Fibroblast of the aortic adventitia (primary cell): Measurements from ENCODE around the gene PDE3B. TPM values are rescaled to one million over a fixed set of nuclear protein-coding genes. Genes with fewer than 3 reads are reported as not detected.

Experiments used
- DNase-seq: peaks from one replicate; pipeline ENCODE4 v3.0.0-alpha.2; 2010; ENCODE audit warnings: low read depth
- H3K4me3 ChIP-seq: 2 replicates; pipeline ENCODE4 v1.5.1; 2011; ENCODE audit warnings: low read depth, mild to moderate bottlenecking, control low read depth, low read length, moderate library complexity
- total RNA-seq: library from RNA; depleted of rRNA; stranded (reverse); fragments of >200 nt; gene quantifications from 2 replicates; pipeline ENCODE4 v1.2.3, GENCODE V29; 2012; ENCODE audit warnings: low replicate concordance
- TF ChIP-seq, protein P1 (sequence below): IDR thresholded peaks from 2 replicates; pipeline ENCODE4 v1.5.1; 2011; ENCODE audit warnings: mild to moderate bottlenecking, low read length, control low read depth, inconsistent platforms; ENCODE audit not compliant: insufficient read depth

The PDE3B gene
- total RNA-seq, 1 donor, result 2.8 TPM

DNA sequence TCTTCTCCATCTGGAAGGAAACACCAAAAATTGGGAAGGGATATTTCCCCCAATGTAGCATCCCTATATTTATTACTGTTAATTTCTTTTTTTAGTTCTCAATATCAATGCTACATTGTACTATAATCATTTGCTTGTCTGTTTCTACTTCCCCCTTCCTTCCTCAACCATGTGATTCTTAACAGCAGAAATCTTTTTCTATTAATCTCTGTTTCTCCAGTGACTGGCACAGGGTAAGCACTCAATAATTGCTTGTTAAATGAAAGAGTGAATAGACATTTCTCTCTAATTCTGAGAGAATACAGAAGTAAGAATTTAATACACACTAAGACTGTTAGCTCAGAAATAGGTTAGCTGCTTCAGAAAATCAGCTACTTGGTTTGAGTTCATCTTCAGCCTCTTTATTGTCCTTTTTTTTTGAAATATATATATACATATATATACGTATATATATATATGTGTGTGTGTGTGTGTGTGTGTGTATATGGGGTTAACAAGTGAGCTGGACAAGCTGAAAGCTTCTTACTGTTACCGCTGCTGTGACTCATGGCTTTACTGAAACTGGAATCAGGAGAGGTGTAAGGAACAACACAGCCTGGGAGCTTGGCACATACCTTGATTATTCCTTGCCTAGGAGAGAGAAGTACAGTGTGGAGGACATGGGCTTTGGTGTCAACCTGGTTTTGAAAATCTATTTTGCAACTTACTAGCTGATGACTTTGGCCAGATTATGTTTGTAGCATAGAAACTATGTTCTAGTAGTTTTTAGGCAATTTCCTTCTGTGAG, 26.2 kb upstream of the PDE3B start:
- TF ChIP-seq, protein P1, sequence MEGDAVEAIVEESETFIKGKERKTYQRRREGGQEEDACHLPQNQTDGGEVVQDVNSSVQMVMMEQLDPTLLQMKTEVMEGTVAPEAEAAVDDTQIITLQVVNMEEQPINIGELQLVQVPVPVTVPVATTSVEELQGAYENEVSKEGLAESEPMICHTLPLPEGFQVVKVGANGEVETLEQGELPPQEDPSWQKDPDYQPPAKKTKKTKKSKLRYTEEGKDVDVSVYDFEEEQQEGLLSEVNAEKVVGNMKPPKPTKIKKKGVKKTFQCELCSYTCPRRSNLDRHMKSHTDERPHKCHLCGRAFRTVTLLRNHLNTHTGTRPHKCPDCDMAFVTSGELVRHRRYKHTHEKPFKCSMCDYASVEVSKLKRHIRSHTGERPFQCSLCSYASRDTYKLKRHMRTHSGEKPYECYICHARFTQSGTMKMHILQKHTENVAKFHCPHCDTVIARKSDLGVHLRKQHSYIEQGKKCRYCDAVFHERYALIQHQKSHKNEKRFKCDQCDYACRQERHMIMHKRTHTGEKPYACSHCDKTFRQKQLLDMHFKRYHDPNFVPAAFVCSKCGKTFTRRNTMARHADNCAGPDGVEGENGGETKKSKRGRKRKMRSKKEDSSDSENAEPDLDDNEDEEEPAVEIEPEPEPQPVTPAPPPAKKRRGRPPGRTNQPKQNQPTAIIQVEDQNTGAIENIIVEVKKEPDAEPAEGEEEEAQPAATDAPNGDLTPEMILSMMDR, result no peak
- no peak for DNase-seq
- H3K4me3 ChIP-seq, result no peak overlapping the region

DNA sequence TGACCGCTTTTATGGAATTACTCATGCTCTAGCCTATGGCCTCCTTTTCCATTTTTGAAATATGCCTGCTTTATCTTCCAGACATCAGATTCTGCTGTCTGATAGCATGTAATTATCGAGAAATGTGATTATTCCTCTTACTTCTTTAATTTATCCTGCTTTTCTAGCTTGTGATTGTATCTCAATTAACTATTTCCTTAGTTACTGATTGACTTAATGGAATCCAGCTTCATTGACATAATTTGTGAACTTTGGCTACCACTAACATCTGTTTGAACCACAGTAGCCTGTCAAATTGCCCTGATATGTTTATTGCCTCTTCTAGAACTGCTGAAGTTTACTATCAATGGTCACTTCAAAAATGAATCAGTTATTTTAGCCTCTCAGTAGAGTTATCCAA, 25.5 kb upstream of the PDE3B start:
- TF ChIP-seq, protein P1, result no peak
- DNase-seq, result no peak

DNA sequence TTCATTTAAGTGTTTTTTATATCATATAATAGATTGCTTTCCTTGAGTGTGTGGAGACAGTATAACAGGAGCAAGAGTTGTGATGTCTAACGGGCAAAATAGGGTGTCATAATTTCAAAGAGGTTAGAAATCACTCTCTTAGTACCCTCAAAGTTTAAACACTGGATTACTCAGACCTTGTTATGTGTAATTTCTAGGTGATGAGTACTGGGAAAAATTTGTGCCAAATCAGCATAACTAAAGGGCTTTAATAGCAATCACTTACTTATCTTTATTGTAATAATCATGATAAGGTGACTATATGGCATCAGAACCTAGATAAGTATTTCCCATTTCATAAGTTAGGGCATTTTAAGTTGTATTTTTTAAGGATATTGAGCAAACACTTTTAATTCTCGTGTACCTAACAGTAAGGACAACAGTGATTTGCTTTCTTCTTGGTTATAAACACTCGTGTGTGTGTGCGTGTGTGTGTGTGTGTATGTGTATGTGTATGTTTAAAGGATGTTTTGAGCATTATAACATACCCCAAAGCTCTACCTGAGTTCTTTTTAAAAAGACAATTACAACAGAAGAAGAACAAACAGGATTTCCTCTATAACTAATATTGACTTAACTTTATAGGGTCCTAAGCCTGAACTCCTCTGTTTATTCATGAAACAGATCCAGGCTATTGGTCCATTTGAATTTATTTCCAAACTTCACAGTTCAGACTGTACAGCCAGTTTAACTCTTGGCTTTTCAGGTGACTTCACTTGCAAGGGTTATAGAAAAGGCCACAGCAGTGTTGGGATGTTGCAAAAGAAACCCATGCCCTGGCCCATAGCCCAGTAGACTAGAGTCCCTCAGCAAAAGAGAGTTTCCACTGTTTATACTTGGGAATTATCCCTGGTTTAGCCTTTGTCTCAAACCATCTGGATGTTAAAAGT, 23.7 kb upstream of the PDE3B start:
- no peak for DNase-seq
- no peak overlapping the region for H3K4me3 ChIP-seq
- TF ChIP-seq, protein P1, result no peak

More for the DNA sequence above, 25.5 kb upstream of the PDE3B start:
- H3K4me3 ChIP-seq, result no peak overlapping the region

DNA sequence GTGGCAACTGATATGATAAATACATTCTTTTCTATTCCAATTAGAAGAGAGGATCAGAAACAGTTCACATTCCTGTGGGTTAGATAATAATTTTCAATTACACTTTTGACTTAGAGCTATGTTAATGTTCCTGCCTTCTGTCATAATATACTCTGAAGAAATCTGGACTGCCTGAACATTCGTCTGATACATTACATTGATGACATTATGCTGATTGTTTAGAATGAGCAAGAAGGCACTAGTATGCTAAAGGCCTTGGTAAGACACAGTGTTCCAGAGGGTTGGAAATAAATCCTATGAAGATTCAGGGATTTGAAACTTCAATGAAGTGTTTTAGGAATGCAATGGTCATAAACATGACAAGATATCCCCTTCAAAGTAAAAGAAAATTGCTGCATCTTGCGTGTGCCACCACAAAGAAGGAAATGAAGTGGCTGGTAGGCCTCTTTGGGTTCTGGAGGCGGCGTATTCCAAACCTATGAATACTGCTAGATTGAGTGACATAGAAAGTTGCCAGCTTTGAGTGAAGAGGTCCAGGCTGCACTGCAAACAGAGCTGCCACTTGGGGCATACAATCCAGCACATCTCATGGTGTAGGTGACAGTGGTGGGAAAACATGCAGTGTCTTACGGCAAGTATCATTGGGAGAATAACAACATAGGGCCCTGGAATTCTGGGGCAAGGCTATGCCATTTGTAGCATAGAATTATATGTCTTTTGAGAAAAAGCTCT, 21.2 kb upstream of the PDE3B start:
- H3K4me3 ChIP-seq, result no peak overlapping the region
- TF ChIP-seq, protein P1, result no peak
- DNase-seq, result no peak

DNA sequence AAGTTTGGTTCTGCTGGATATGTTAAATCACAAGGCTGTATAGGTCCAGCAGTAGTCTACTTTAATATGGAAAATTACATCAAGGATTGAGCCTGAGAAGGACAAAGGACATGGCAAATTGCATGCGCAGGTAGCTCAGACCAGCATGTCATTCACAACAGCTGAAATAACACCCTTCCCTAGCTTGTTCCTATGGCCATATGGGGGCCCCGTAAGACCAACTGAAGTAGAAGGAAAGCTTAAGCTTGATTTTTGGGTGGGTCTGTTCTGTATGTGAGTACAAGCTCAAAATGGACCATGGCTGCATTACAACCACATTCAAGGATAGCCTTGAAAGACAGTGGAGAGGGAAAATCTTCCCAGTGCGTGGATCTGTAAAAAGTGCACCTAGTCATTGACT, 20.6 kb upstream of the PDE3B start:
- no peak for DNase-seq
- H3K4me3 ChIP-seq, result no peak overlapping the region
- TF ChIP-seq, protein P1, result no peak

DNA sequence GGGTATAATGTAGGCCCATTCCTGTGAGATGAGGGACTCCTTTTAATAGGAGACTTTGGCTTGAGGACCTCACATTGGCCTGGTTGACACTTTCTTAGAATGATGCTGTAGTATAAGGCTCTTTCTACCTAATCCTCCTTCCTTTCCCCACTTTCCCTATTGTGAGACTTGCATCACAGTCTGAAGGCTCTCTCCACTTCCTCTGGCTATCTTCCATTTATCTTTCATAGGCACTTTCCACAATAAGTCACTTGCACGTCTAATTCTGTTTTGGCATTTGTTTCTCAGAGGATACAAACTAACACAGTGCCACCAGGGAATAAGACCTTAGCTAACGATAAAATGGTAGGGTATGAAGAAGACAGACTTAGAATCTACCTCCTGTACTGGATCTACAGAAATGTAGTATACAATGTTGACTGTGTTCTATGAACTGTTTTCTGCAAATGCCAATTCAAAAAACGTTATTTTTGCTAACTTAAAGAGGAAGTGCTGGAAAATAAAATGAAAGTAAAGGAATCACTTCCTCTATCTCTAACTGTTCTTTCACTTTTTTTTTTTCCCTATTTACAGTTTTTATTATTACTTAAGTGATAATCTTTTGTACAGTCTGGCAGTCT, 17.9 kb upstream of the PDE3B start:
- DNase-seq, result no peak
- TF ChIP-seq, protein P1, result no peak
- no peak overlapping the region for H3K4me3 ChIP-seq
